ENCODE data around the gene DOC2A. TPM values are rescaled to one million over a fixed set of nuclear protein-coding genes. Genes with fewer than 3 reads are reported as not detected.

DOC2A gene
- total and polyA plus RNA-seq, 2 of the 4 experiments (the other 2 are of a cell fraction), result under 0.01 to 0.48 TPM

GRCh38 chr16:29984764-29985147 is 26.1 kb downstream of the DOC2A start:
- intact Hi-C loops (cut with micrococcal nuclease), result no loop called here
- CTCF ChIA-PET, result interaction anchor here (1.3 kb wide), 1 partner anchor 11 kb away, joined by 3 read pairs; the partner anchor contains the start of gene TAOK2
- BruUV-seq (replicated peaks), result no TSS peak

More at GRCh38 chr16:29984764-29985147, 26.1 kb downstream of the DOC2A start:
- Histone ChIP-seq H3K4me1 (ENCODE audit: control insufficient read depth, insufficient read depth, low read length) (no peaks in the 10 kb centered on the region), H4K5ac (ENCODE audit: low read depth, low read length) (no peak overlapping the region), H2AK5ac (ENCODE audit: low read depth, low read length) (no peak overlapping the region), H4K8ac (ENCODE audit: low read depth in 2 of 2, low read length in 2 of 2) (no peak overlapping the region), H3K9ac (ENCODE audit: low read depth, low read length) (no peak overlapping the region), H3K23ac (ENCODE audit: low read depth, low read length) (no peak overlapping the region), H3K9me1 (ENCODE audit: insufficient read depth, low read length) (no peaks in the 10 kb centered on the region), H2BK15ac (ENCODE audit: low read depth, low read length) (no peak overlapping the region), H3K4me3 (ENCODE audit: insufficient read depth, low read depth, low read length) (no peak overlapping the region), H3K18ac (ENCODE audit: low read depth, low read length) (no peak overlapping the region), H2AFZ (replicated peaks; ENCODE audit: low read length, poor library complexity) (no peak overlapping the region), H3K27ac (ENCODE audit: insufficient read depth, low read length) (no peak overlapping the region), H3K36me3 (ENCODE audit: control insufficient read depth, insufficient read depth, low read length) (peaks cover 84% of the 10 kb centered on the region), H3K56ac (ENCODE audit: extremely low read depth, insufficient read depth, low read length) (no peak overlapping the region; the same call in 1 of the 2 replicates), H4K91ac (ENCODE audit: insufficient read depth, low read depth, low read length) (no peak overlapping the region), H2BK120ac (ENCODE audit: low read depth, low read length) (no peak overlapping the region), H2AK9ac (replicated peaks; ENCODE audit: low read depth, low read length, poor library complexity) (no peak overlapping the region), H2BK20ac (ENCODE audit: low read depth, low read length) (no peak overlapping the region), H3K79me1 (ENCODE audit: low read depth in 1 of 2, low read length in 2 of 2) (peaks cover 5 to 16% of the 10 kb centered on the region in 2 experiments; a peak in 2 of 4 replicates), H3K27me3 (ENCODE audit: control insufficient read depth, insufficient read depth, low read length) (no peaks in the 10 kb centered on the region), H3K4ac (ENCODE audit: low read depth, low read length) (no peak overlapping the region), H3K14ac (replicated peaks; ENCODE audit: low read depth, low read length) (no peak overlapping the region), H2BK5ac (ENCODE audit: low read depth, low read length, poor library complexity, severe bottlenecking) (no peak overlapping the region), H4K20me1 (ENCODE audit: insufficient read depth, low read length) (no peaks in the 10 kb centered on the region; the same call in 1 of the 2 replicates), H3K4me2 (ENCODE audit: low read depth, low read length) (no peak overlapping the region), H3K9me3 (ENCODE audit: control insufficient read depth, insufficient read depth, low read length) (no peaks in the 10 kb centered on the region)
- TF ChIP-seq FOS (IDR thresholded peaks at IDR 0.05; ENCODE audit: low read depth, low read length) (no peak), MAZ (IDR thresholded peaks at IDR 0.05; ENCODE audit: borderline replicate concordance, low read depth, low read length) (no peak), ELK1 (IDR thresholded peaks at IDR 0.05; ENCODE audit: borderline replicate concordance, low read depth, low read length) (no peak), CTCF (conservative IDR thresholded peaks at IDR 0.05; ENCODE audit: low read depth, low read length) (no peak), RAD21 (IDR thresholded peaks at IDR 0.05; ENCODE audit: low read length) (no peak), SMC3 (IDR thresholded peaks at IDR 0.05; ENCODE audit: low read depth, low read length) (no peak), CEBPB (IDR thresholded peaks at IDR 0.05; ENCODE audit: low read depth, low read length) (no peak), RFX5 (IDR thresholded peaks at IDR 0.05; ENCODE audit: low read depth, low read length) (no peak), POLR2A (IDR thresholded peaks at IDR 0.05; ENCODE audit: low read depth, low read length) (no peak)
- DNase-seq, result no peak
- in situ Hi-C loops (cut with MboI; ENCODE audit: low sequenced_read_pairs) (no loop called here), dilution Hi-C loops (cut with HindIII; ENCODE audit: low sequenced_read_pairs, unreplicated experiment) (no loop called here)
- ATAC-seq (ENCODE audit: low read depth), result no peak
- POLR2A ChIA-PET (ENCODE audit: unreplicated experiment), result no interaction called here
- no CpG with 5 or more reads among the region's 5 CpGs for WGBS, 2 experiments (ENCODE audit: extremely low coverage in 2 of 2, insufficient read length in 1 of 2)

Data from IMR-90 (cell line).